CD4-positive, alpha-beta T cell treated with Interleukin-17A for 4 hours (primary cell): Measurements from ENCODE around the gene ASPM.
"Not testable (repeated sequence)": the region's sequence is repeated elsewhere in the genome, so short reads cannot be mapped to it uniquely, and the experiment has no call there.

Experiments used
- DNase-seq: peaks from one replicate; pipeline ENCODE4 v3.0.0-alpha.2; 2020; ENCODE audit warnings: mixed read lengths

The ASPM gene

DNA sequence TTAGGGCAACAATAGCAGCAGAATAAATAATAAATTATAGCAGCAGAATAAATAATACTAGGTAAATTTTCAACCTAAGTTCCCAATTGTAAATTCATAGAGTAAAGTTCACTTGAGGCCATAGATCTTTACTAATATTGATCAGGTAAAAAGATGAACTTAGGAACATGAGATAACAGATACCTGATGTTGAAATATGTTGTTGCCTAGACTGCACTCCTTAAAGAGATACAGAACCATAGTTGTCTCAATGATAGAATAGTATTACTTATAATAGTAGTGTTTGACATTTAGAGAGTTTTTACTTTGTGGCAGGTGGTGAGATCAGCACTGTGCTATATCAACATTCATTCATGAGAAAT lies 79.0 kb downstream of the ASPM start:
- DNase-seq: no peak

DNA sequence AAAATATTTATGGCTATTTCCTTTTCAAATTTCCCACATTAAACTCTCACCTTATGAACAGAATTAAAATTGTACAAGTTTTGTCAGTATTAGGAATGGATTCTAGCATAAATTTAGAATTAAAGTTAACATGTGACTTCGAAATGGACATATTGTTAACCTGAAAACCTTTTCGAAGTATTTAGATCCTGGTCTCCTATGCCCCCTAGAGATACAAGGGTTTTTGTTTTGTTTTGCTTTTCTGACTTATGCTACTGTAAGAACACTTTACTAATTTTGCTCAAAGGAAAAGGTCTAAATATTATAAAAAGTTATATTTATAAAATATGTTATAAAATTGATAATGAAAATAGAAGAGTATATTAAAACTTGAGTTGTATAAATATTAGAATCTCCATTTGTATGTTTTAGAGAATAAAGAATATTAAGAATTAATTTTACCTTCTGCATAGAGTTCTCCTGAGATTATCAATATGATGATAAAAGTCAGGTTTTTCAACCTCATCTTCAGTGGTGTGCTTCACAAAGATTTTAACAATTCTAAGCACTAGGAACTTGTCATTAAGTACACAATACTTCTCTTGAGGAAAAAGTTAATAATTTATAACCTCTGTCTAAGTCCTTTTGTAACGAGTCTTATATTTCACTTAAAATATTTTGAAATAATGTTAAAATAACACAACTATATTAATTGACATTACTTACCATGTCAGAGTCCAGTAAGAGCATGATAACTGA lies 79.6 kb downstream of the ASPM start, which contains the start of gene F13B:
TSS of gene F13B (minus strand) at position 542 of the 738 bp plus-strand sequence. CDS start at position 505, 37 bp downstream.
- no peak for DNase-seq

DNA sequence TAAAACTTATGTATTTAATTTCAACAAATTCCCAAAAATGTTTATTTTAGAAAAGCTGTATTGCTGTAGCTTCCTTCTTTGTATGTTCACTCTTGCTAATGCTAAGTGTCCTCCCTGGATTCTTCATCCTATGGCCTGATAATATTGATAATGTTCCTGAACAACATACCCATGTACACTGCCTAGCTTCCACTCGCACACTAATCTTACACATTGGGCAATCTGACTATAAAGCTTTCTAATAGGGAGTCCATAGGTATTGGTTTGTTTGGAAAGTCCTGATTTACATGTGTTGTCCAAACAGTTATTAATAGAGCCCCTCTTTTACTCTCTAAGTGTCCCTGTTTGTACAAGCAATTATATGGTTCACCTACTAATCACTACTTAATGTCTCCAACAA lies 80.2 kb downstream of the ASPM start:
- no peak for DNase-seq

DNA sequence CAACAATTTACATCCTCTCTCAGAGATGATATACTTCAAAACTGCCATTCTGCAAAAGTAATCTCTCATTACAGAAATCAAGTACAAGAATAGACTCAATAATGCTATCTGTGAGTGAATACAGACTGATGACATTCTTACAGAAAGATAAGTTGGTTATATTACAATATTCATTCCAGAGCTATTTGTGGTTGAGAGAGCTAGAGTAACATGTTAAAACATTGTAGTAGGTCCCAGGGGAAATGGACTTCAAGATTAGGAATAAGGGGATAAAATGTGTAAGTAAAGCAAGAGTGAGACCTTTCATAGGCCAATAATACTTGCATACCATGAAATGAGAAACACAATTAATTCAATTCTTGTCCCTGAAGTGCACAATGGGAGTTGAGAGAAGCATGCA lies 80.9 kb downstream of the ASPM start:
- DNase-seq: no peak

DNA sequence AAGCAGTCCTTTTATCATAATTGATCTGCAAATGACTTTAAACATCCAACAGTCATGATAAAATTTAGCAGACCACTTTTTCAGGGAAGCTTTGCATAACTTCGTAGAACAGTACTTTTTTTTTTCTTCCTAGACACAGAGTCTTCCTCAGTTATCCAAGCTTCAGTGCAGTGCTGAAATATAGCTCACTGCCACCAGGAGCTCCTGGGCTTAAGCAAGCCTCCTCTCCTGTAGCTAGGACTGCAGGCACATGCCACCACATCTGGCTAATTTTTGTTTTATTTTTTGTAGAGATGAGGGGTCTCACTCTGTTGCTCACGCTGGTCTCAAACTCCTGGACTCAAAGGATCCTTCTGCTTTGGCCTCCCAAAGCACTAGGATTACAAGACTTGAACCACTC lies 83.3 kb downstream of the ASPM start:
- DNase-seq: no peak

DNA sequence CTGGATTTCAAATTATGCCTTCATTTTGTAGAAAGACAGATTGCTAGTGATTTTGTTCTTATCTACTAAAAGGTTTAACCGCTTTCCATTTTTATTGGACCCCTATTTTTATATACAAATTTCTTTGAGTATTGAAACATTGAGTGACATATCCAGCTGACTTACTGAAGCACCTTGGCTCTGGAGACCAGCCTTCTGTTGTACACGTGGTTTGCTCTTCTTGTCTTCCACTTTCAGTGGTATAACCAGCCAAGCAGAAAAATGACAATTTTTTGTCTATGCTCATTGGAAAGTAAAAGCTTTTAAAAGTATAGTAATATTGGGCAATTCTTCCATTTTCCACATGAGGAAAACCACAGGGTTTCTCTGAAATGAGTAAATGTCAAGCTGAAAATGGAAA lies 83.8 kb downstream of the ASPM start:
- DNase-seq: no peak

DNA sequence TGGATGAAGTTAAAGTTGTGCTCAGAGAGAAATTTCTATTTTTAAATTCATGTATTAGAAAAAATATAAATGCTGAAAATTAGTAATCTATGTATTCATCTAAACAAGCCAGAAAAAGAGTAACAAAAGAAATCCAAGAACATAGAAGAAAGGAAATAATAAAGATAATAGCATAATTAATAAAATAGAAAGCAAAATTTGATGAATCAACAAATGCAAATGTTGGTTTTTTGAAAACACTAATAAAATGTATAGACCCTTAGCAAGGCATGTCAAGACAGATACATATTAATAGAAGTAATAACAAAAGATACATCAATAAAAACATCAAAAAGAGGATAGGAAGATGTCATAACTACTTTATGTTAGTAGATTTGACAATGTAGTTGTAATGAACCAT lies 97.4 kb downstream of the ASPM start:
- no peak for DNase-seq

DNA sequence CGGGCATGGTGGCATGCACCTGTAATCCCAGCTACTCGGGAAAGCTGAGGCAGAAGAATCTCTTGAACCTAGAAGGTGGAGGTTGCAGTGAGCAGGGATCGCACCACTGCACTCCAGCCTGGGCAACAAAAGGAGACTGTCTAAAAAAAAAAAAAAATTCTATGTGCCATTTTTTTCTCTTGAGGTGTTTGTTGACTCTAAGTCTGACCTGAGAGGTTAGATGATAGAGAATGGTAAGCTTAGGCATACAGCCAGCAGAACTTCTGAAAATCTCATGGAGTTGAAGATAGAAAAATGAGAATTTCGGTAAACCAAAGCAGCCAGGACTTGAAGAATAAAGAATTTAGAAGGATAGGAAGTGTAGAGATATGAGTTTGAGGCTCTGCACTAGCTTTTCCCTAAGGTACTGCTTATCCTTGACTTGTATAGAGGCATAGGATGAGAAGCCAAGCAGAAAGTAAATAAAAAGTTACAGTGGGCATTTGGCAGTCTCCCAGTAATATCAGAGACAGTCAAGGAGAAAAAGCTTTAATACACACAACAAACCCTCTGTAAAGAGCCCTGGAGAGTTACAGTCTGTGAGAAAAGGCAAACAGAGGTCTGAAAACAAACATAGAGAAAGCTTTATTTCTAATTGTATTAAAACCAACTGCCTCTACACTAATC lies 103.7 kb downstream of the ASPM start:
- no peak for DNase-seq

DNA sequence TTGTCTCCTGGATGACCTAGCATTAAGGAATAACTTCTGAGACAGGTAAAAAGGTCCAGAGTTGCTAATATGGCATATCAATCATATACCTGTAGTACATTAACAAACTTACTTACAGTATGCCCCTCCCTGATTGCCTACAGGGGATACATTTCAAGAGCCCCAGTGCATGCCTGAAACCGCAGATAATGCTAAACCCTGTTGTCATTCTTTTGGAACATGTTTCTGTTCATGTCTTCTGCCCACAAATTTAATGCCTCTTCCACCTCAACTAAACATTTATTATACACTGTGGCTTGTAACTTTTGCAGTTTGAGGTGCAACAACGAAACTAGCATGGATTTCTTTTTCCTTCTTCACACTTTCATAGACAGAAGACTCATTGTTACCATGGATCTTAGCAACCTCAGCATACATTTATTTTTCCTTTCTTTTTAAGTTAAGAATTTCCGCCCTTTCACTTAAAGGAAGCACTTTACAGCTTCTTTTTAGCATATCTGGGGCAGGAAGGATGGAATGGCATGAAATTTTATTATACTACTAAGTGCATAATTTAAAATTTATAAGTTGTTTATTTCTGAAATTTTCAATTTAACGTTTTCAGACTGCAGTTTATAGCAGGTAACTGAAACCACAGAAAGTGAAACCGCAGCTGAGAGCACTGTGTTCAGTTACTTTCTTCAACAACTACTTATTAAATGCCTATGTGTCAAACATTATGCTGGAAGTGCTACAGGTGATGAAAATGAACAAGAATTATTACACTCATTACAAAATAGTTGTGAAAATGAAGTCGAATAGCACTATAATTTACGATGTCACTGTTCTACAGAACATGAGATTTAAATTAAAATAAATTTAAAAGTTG lies 104.7 kb downstream of the ASPM start:
- DNase-seq: no peak

DNA sequence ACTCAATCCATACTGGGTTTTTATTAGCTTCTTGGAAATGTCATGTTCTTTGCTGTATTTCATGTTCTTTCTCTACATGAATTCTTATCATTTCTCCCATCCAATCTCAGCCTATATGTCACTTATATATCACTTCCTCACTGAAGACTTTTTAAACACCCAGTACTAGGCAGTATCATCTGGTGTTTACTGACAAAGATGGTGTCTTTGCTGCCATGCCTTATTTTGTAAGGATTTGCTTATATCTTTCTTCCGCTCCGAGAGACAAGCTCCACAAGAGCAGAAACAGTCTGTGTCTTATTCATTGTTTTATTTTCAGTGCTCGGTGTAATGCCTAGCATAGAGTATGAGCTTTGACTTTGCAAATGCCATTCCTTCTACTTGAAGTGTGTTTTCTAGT lies 109.6 kb downstream of the ASPM start:
- DNase-seq: no peak

DNA sequence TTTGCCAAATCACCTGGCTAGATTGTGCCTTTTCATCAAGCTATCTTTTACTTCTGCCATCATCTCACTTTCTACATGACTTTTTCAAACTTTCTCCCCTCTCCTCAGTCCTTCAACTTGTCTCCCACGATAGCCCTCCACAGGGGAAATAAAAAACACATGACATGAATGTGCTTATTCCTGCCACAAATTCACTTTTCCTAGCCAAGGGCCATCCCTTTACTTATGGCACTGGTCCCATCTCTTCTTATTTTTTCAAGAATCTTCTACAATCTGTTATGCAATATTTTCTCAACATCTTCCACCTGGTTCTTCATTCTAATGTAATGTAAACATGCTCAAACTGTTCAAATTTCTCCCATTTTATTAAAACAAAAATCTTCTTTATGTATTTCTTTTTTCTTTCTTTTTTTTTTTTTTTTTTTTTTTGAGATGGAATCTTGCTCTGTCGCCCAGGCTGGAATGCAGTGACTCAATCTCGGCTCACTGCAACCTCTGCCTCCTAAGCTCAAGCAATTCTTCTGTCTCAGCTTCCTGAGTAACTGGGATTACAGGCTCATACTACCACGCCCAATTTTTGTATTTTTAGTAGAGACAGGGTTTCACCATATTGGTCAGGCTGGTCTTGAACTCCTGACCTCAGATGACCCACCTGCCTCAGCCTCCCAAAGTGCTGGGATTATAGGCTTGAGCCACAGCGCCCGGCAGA lies 111.7 kb downstream of the ASPM start:
- DNase-seq: not testable (repeated sequence)
